Measurements from ENCODE around the gene IP6K3.

- TF ChIP-seq POLR2AphosphoS5 (IDR thresholded peaks at IDR 0.05; ENCODE audit: borderline replicate concordance, low read depth, low read length), result no peak
- TF ChIP-seq EZH2 (IDR thresholded peaks at IDR 0.05), result no peak
These were observed 18.8 kb downstream of the IP6K3 start for GRCh38 chr6:33727932-33728331.
